AML-193 (cell line): ENCODE data around the gene DCXR.

Source experiments
- DNase-seq, 2 experiments: peaks; one replicate each; lab custom pipeline; 2025; lab: John Stamatoyannopoulos, UW

Gene DCXR

GRCh38 chr17:81998212-81998611, 39.3 kb downstream of the DCXR start:
- no peak for DNase-seq

GRCh38 chr17:81996757-81997441, 40.6 kb downstream of the DCXR start:
- DNase-seq, result no peak

GRCh38 chr17:81996232-81996756, 41.2 kb downstream of the DCXR start:
- no peak for DNase-seq

- no peak for DNase-seq
Measured at GRCh38 chr17:81995463-81996231, 41.9 kb downstream of the DCXR start.

GRCh38 chr17:81994593-81995462, 42.7 kb downstream of the DCXR start:
- DNase-seq, result no peak

GRCh38 chr17:81993729-81994592, 43.5 kb downstream of the DCXR start:
- DNase-seq, result no peak

- no peak for DNase-seq
Measured at GRCh38 chr17:81992306-81993102, 45.0 kb downstream of the DCXR start.

- DNase-seq, result no peak
Measured at GRCh38 chr17:81991684-81992305, 45.7 kb downstream of the DCXR start.

- DNase-seq, result no peak
Measured at GRCh38 chr17:81990836-81991683, 46.4 kb downstream of the DCXR start.

- no peak for DNase-seq
Measured at GRCh38 chr17:81987161-81987770, 50.2 kb downstream of the DCXR start.

GRCh38 chr17:81986606-81987005, 50.9 kb downstream of the DCXR start:
- no peak for DNase-seq
